Measurements from ENCODE around the gene RSRC1. TPM values are rescaled to one million over a fixed set of nuclear protein-coding genes. Genes with fewer than 3 reads are reported as not detected.

RSRC1 gene
- total and polyA plus RNA-seq, 2 of the 13 experiments (the other 11 are each of a cell fraction or from before 2014, with no cell fraction given): 4.9 to 63.0 TPM

DNA sequence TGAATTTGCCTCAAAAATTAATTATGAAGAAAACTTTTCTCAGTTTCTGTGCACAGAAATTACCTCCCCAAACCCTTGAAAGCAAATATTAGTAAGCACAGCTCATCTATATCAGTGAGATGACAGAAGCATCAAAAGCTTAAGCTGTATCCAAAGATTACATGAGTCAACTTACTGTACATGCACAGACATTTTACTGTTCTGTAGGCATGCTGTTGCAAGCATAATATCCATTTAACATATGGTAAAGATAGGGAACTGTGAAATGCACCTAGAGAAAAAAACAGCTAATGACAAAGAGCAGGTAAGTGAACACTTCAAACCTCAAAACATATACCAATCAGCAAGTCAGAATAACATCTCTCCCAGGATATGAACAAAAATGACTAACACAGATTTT is 24.5 kb upstream of the RSRC1 start:
- POLR2A ChIA-PET: no interaction called here
- ATAC-seq: no peak
- H3K27ac ChIP-seq (ENCODE audit: extremely low read length, insufficient read depth, low read length): no peak overlapping the region
- no peak overlapping the region for H3K9ac ChIP-seq (ENCODE audit: insufficient read depth, low read depth, low read length)
- CTCF ChIA-PET (ENCODE audit: low intra/inter-chr PET ratio, low total read pairs): no interaction called here
- in situ Hi-C loops (cut with HindIII; ENCODE audit: extremely low pct_ligation_motif_present, low pct_unique_long_range_greater_than_20kb): no loop called here
- no peaks in the 10 kb centered on the region for H3K9me3 ChIP-seq (ENCODE audit: low read length)
- intact Hi-C loops (cut with micrococcal nuclease; ENCODE audit: unreplicated experiment): no loop called here
- H3K4me3 ChIP-seq (replicated peaks in 1 of 3; ENCODE audit: insufficient read depth in 1 of 3, low read depth in 2 of 3, low read length in 3 of 3): no peak overlapping the region
- no peak for FAIRE-seq
- no peak overlapping the region for H2AFZ ChIP-seq (ENCODE audit: low read length)
- DNase-seq (ENCODE audit: low spot score): no peak
- no peak for TF ChIP-seq ZNF274 (CRISPR knock-in tag; IDR thresholded peaks at IDR 0.05)
- no peak for TF ChIP-seq DBP (CRISPR knock-in tag; IDR thresholded peaks at IDR 0.05; ENCODE audit: not compliant biosample characterization)
- no peak for TF ChIP-seq ARID5B (CRISPR knock-in tag; IDR thresholded peaks at IDR 0.05)
- H3K4me1 ChIP-seq (ENCODE audit: insufficient read depth, low read length): no peaks in the 10 kb centered on the region
- H3K79me2 ChIP-seq (ENCODE audit: insufficient read depth, low read length): no peaks in the 10 kb centered on the region
- no peaks in the 10 kb centered on the region for H3K27me3 ChIP-seq (ENCODE audit: control insufficient read depth in 1 of 2, insufficient read depth in 2 of 2, low read length in 2 of 2)
- no peaks in the 10 kb centered on the region for H3K36me3 ChIP-seq (replicated peaks in 1 of 2; ENCODE audit: control insufficient read depth in 1 of 2, insufficient read depth in 2 of 2, low read length in 2 of 2)
- H3K4me2 ChIP-seq (ENCODE audit: low read depth, low read length): no peak overlapping the region
- H4K20me1 ChIP-seq (ENCODE audit: insufficient read depth, low read length): no peaks in the 10 kb centered on the region
- no TSS peak for BruUV-seq (replicated peaks)

GRCh38 chr3:158085931-158086330 is 24.0 kb upstream of the RSRC1 start:
- H2AFZ ChIP-seq (ENCODE audit: low read length): no peak overlapping the region
- H4K20me1 ChIP-seq (ENCODE audit: insufficient read depth, low read length): no peaks in the 10 kb centered on the region
- FAIRE-seq (no peak), DNase-seq (ENCODE audit: low spot score) (no peak), ATAC-seq (no peak)
- no TSS peak for BruUV-seq (replicated peaks)
- H3K4me3 ChIP-seq (replicated peaks in 1 of 3; ENCODE audit: insufficient read depth in 1 of 3, low read depth in 2 of 3, low read length in 3 of 3): no peak overlapping the region
- no peak overlapping the region for H3K27ac ChIP-seq (ENCODE audit: extremely low read length, insufficient read depth, low read length)
- H3K79me2 ChIP-seq (ENCODE audit: insufficient read depth, low read length): no peaks in the 10 kb centered on the region
- H3K4me2 ChIP-seq (ENCODE audit: low read depth, low read length): no peak overlapping the region
- H3K27me3 ChIP-seq (ENCODE audit: control insufficient read depth in 1 of 2, insufficient read depth in 2 of 2, low read length in 2 of 2): no peaks in the 10 kb centered on the region
- intact Hi-C loops (cut with micrococcal nuclease; ENCODE audit: unreplicated experiment): no loop called here
- ChIA-PET CTCF (ENCODE audit: low intra/inter-chr PET ratio, low total read pairs) (no interaction called here), POLR2A (no interaction called here)
- H3K4me1 ChIP-seq (ENCODE audit: insufficient read depth, low read length): no peaks in the 10 kb centered on the region
- WGBS (ENCODE audit: low lambda C conversion rate): 0% methylated on average over 1 of the region's 1 CpG
- H3K36me3 ChIP-seq (replicated peaks in 1 of 2; ENCODE audit: control insufficient read depth in 1 of 2, insufficient read depth in 2 of 2, low read length in 2 of 2): no peaks in the 10 kb centered on the region
- in situ Hi-C loops (cut with HindIII; ENCODE audit: extremely low pct_ligation_motif_present, low pct_unique_long_range_greater_than_20kb): no loop called here
- no peaks in the 10 kb centered on the region for H3K9me3 ChIP-seq (ENCODE audit: low read length)
- H3K9ac ChIP-seq (ENCODE audit: insufficient read depth, low read depth, low read length): no peak overlapping the region
- no peak for TF ChIP-seq ZNF552 (CRISPR knock-in tag; IDR thresholded peaks at IDR 0.05; ENCODE audit: borderline replicate concordance)
- TF ChIP-seq ZNF12 (CRISPR knock-in tag; IDR thresholded peaks at IDR 0.05): no peak
- TF ChIP-seq, protein P1, sequence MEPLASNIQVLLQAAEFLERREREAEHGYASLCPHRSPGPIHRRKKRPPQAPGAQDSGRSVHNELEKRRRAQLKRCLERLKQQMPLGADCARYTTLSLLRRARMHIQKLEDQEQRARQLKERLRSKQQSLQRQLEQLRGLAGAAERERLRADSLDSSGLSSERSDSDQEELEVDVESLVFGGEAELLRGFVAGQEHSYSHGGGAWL (CRISPR knock-in tag; IDR thresholded peaks at IDR 0.05): no peak
- TF ChIP-seq ZNF382 (CRISPR knock-in tag; IDR thresholded peaks at IDR 0.05; ENCODE audit: borderline replicate concordance): no peak
- TF ChIP-seq IKZF1 (IDR thresholded peaks at IDR 0.05): no peak
- TF ChIP-seq ZNF768 (CRISPR knock-in tag; IDR thresholded peaks at IDR 0.05): no peak
- no peak for TF ChIP-seq ZNF567 (CRISPR knock-in tag; IDR thresholded peaks at IDR 0.05; ENCODE audit: borderline replicate concordance)
- no peak for TF ChIP-seq ZNF556 (CRISPR knock-in tag; IDR thresholded peaks at IDR 0.05; ENCODE audit: borderline replicate concordance)
- TF ChIP-seq ZNF720 (CRISPR knock-in tag; IDR thresholded peaks at IDR 0.05): no peak
- TF ChIP-seq ZNF598 (CRISPR knock-in tag; IDR thresholded peaks at IDR 0.05; ENCODE audit: borderline replicate concordance): no peak

All from HepG2 (cell line).